Mesenchymal stem cell (in vitro differentiated cells and primary cell): ENCODE measurements around the gene PLXNB1.

ENCODE experiments used
- DNase-seq: peaks from one replicate; pipeline ENCODE4 v3.0.0-alpha.2; 2013
- H2AFZ ChIP-seq: one replicate; pipeline ENCODE4 v1.6.1; 2013; ENCODE audit warnings: low read depth, mild to moderate bottlenecking, control low read depth, inconsistent platforms, low read length, moderate library complexity
- H2AK5ac ChIP-seq: 2 replicates; pipeline ENCODE4 v1.6.1; 2013; ENCODE audit warnings: low read length, moderate library complexity, mild to moderate bottlenecking, inconsistent platforms; ENCODE audit not compliant: severe bottlenecking
- H2BK120ac ChIP-seq: one replicate; pipeline ENCODE4 v1.6.1; 2013; ENCODE audit warnings: low read depth, mild to moderate bottlenecking, inconsistent platforms, low read length, moderate library complexity
- H2BK12ac ChIP-seq, 2 experiments: one replicate each; pipeline ENCODE4 v1.6.1; 2013; ENCODE audit warnings: inconsistent platforms in 2 of 2, low read length in 2 of 2, mild to moderate bottlenecking in 2 of 2, moderate library complexity in 2 of 2, control low read depth in 1 of 2
- H2BK15ac ChIP-seq: one replicate; pipeline ENCODE4 v1.6.1; 2013; ENCODE audit warnings: mild to moderate bottlenecking, low read depth, inconsistent platforms; ENCODE audit not compliant: poor library complexity, severe bottlenecking
- H2BK5ac ChIP-seq: 2 replicates; pipeline ENCODE4 v1.6.1; 2013; ENCODE audit warnings: low read depth, mild to moderate bottlenecking, low read length, control low read depth, inconsistent platforms; ENCODE audit not compliant: poor library complexity, severe bottlenecking
- H3K14ac ChIP-seq, 2 experiments: one replicate each; pipeline ENCODE4 v1.6.1; 2013; ENCODE audit warnings: inconsistent platforms in 2 of 2, low read length in 2 of 2, control low read depth in 1 of 2, mild to moderate bottlenecking in 1 of 2, moderate library complexity in 1 of 2
- H3K18ac ChIP-seq, 2 experiments: one replicate each; pipeline ENCODE4 v1.6.1; 2013; ENCODE audit warnings: inconsistent platforms in 2 of 2, low read length in 2 of 2, control low read depth in 1 of 2, low read depth in 1 of 2, mild to moderate bottlenecking in 1 of 2
- H3K23ac ChIP-seq, 2 experiments: one replicate each; pipeline ENCODE4 v1.6.1; 2013; ENCODE audit warnings: inconsistent platforms in 2 of 2, low read length in 2 of 2, mild to moderate bottlenecking in 2 of 2, moderate library complexity in 2 of 2, control low read depth in 1 of 2
- H3K27ac ChIP-seq: 2 replicates; pipeline ENCODE4 v1.5.1; 2013; ENCODE audit warnings: mild to moderate bottlenecking, moderate library complexity, low read length, control low read depth, inconsistent platforms; ENCODE audit not compliant: poor library complexity, severe bottlenecking
- H3K27me3 ChIP-seq, 2 experiments: 2 replicates each; pipeline versions ENCODE4 v1.6.1 to v1.7.0; 2013; ENCODE audit warnings: low read length in 2 of 2, mild to moderate bottlenecking in 2 of 2, moderate library complexity in 2 of 2, control low read depth in 1 of 2, inconsistent platforms in 1 of 2; ENCODE audit not compliant: control insufficient read depth in 1 of 2, insufficient read depth in 1 of 2
- H3K36me3 ChIP-seq, 2 experiments: 2 replicates each; pipeline versions ENCODE4 v1.6.1 to v1.7.0; 2013; ENCODE audit warnings: low read length in 2 of 2, control low read depth in 1 of 2, inconsistent platforms in 1 of 2, low read depth in 1 of 2, mild to moderate bottlenecking in 1 of 2; ENCODE audit not compliant: insufficient read depth in 2 of 2, control insufficient read depth in 1 of 2
- H3K4ac ChIP-seq, 2 experiments: one replicate each; pipeline ENCODE4 v1.6.1; 2013; ENCODE audit warnings: inconsistent platforms in 2 of 2, low read length in 2 of 2, mild to moderate bottlenecking in 2 of 2, moderate library complexity in 2 of 2, control low read depth in 1 of 2, low read depth in 1 of 2
- H3K4me1 ChIP-seq: 2 replicates; pipeline ENCODE4 v1.6.1; 2013; ENCODE audit warnings: low read depth, low read length, control low read depth; ENCODE audit not compliant: control insufficient read depth, insufficient read depth
- H3K4me2 ChIP-seq: 2 replicates; pipeline ENCODE4 v1.6.1; 2013; ENCODE audit warnings: low read length, mild to moderate bottlenecking, inconsistent platforms; ENCODE audit not compliant: poor library complexity, severe bottlenecking
- H3K4me3 ChIP-seq, 2 experiments: 2 replicates each; pipeline versions ENCODE4 v1.5.1 to v1.7.0; 2013; ENCODE audit warnings: low read length in 2 of 2, mild to moderate bottlenecking in 2 of 2, control low read depth in 1 of 2, low read depth in 1 of 2; ENCODE audit not compliant: insufficient read depth in 1 of 2
- H3K79me1 ChIP-seq: replicated peaks from 2 replicates; pipeline ENCODE4 v1.6.1; 2013; ENCODE audit warnings: mild to moderate bottlenecking, control low read depth, low read length, inconsistent platforms; ENCODE audit not compliant: poor library complexity, severe bottlenecking
- H3K9ac ChIP-seq: 2 replicates; pipeline ENCODE4 v1.7.0; 2013; ENCODE audit warnings: mild to moderate bottlenecking, low read length, moderate library complexity
- H3K9me3 ChIP-seq: 2 replicates; pipeline ENCODE4 v1.7.0; 2013; ENCODE audit warnings: mild to moderate bottlenecking, low read length; ENCODE audit not compliant: control insufficient read depth
- H4K8ac ChIP-seq: one replicate; pipeline ENCODE4 v1.6.1; 2013; ENCODE audit warnings: inconsistent platforms, mild to moderate bottlenecking, low read length, moderate library complexity
- H4K91ac ChIP-seq: one replicate; pipeline ENCODE4 v1.6.1; 2013; ENCODE audit warnings: mild to moderate bottlenecking, low read length, inconsistent platforms
- WGBS: methylation state at CpG from one replicate; pipeline ENCODE4 v1.1.7; 2013; ENCODE audit warnings: mixed read lengths; 5-methylcytosine and 5-hydroxymethylcytosine counted together

PLXNB1 gene

DNA sequence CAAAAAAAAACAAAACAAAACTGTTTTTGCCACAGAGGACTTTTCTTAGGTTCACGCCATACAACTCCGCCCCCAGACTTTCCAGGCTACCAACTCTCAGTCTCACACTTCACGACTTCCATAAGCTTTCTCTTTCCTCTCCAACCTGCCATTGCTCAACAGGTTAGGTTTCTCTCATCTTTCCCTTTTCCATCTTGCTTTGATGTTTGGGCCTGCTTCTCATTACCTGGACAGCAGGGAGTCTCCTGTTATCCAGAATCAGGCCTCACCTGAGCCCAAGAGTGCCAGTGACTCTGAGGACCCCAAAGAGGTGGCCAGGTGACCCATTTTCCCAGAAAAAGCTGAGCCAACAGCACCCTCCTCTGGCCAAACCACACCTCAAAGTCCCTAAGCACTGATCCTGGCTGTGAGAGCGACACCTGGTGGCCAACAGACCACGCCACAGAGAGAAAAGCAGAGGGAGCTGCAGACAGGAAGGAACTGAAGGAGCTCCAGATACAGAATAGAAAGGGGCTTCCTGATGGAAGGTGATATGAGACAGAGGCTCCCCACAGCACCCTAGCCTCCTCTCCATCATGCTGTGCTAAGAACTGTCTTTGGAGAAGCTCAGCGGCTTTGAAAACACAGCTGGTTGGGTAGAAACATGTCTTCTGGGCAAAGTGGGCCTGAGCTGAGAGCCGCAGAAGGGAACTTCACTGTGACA lies 6.0 kb upstream of the PLXNB1 start:
- H3K4me3 ChIP-seq: no peak overlapping the region
- no peaks in the 10 kb centered on the region for H3K9me3 ChIP-seq
- no peak overlapping the region for H3K27ac ChIP-seq
- H3K27me3 ChIP-seq: no peaks in the 10 kb centered on the region
- no peak overlapping the region for H4K8ac ChIP-seq
- no peak overlapping the region for H3K18ac ChIP-seq
- H2AK5ac ChIP-seq: no peak overlapping the region
- no peak overlapping the region for H2BK120ac ChIP-seq
- H3K14ac ChIP-seq: no peak overlapping the region
- no peak overlapping the region for H3K4ac ChIP-seq
- H3K23ac ChIP-seq: no peak overlapping the region
- no peak overlapping the region for H2AFZ ChIP-seq
- WGBS: 48% methylated on average over 7 of the region's 7 CpGs
- peak; percentile 84 for DNase-seq
- peaks cover 25% of the 10 kb centered on the region for H3K4me1 ChIP-seq
- H3K9ac ChIP-seq: peak overlapping the region; percentile 72
- no peak overlapping the region for H3K4me2 ChIP-seq
- H2BK5ac ChIP-seq: no peak overlapping the region
- H4K91ac ChIP-seq: no peak overlapping the region
- H3K79me1 ChIP-seq: peaks cover 21% of the 10 kb centered on the region
- no peak overlapping the region for H2BK15ac ChIP-seq
- peaks cover 24% of the 10 kb centered on the region in 2 experiments for H3K36me3 ChIP-seq
- H2BK12ac ChIP-seq: no peak overlapping the region

- WGBS: 88% methylated on average over 4 of the region's 4 CpGs
- peak overlapping the region; percentile 0 for H4K8ac ChIP-seq
Measured at GRCh38 chr3:48435223-48435595, 5.3 kb upstream of the PLXNB1 start.

GRCh38 chr3:48434591-48435222 lies 4.8 kb upstream of the PLXNB1 start:
- peaks cover 24 to 29% of the 10 kb centered on the region in 2 experiments for H3K36me3 ChIP-seq
- no peaks in the 10 kb centered on the region for H3K27me3 ChIP-seq
- 93% methylated on average over 15 of the region's 15 CpGs for WGBS
- peaks cover 21% of the 10 kb centered on the region for H3K79me1 ChIP-seq
- peak overlapping the region; percentile 72 for H3K9ac ChIP-seq
- peak overlapping the region; percentile 0 for H4K8ac ChIP-seq
- no peak overlapping the region for H3K4ac ChIP-seq
- peaks cover 34% of the 10 kb centered on the region for H3K4me1 ChIP-seq
- peak overlapping the region in 1 of 2 experiments; percentile 72 for H3K4me3 ChIP-seq
- no peak overlapping the region for H4K91ac ChIP-seq
- H3K9me3 ChIP-seq: no peaks in the 10 kb centered on the region
- no peak overlapping the region for H3K14ac ChIP-seq
- no peak overlapping the region for H2AFZ ChIP-seq
- H2BK120ac ChIP-seq: no peak overlapping the region
- no peak overlapping the region for H3K4me2 ChIP-seq
- no peak overlapping the region for H2BK15ac ChIP-seq
- no peak overlapping the region for H2BK12ac ChIP-seq
- H3K23ac ChIP-seq: no peak overlapping the region
- H3K18ac ChIP-seq: no peak overlapping the region
- H2BK5ac ChIP-seq: no peak overlapping the region
- H3K27ac ChIP-seq: no peak overlapping the region
- H2AK5ac ChIP-seq: peak overlapping the region; percentile 27
- DNase-seq: no peak

More at GRCh38 chr3:48435223-48435595, 5.3 kb upstream of the PLXNB1 start:
- Histone ChIP-seq H2BK120ac (no peak overlapping the region), H3K4me2 (no peak overlapping the region), H2BK15ac (no peak overlapping the region), H2BK12ac (no peak overlapping the region), H2AFZ (no peak overlapping the region), H4K91ac (no peak overlapping the region), H3K23ac (no peak overlapping the region), H3K9me3 (no peaks in the 10 kb centered on the region), H3K79me1 (peaks cover 21% of the 10 kb centered on the region), H3K18ac (no peak overlapping the region), H3K9ac (peak overlapping the region; percentile 72), H2BK5ac (no peak overlapping the region), H3K14ac (no peak overlapping the region), H3K4me1 (peaks cover 30% of the 10 kb centered on the region), H3K36me3 (peaks cover 24 to 29% of the 10 kb centered on the region in 2 experiments), H3K4ac (no peak overlapping the region), H3K4me3 (no peak overlapping the region), H3K27ac (no peak overlapping the region), H2AK5ac (no peak overlapping the region), H3K27me3 (no peaks in the 10 kb centered on the region)
- DNase-seq: no peak

DNA sequence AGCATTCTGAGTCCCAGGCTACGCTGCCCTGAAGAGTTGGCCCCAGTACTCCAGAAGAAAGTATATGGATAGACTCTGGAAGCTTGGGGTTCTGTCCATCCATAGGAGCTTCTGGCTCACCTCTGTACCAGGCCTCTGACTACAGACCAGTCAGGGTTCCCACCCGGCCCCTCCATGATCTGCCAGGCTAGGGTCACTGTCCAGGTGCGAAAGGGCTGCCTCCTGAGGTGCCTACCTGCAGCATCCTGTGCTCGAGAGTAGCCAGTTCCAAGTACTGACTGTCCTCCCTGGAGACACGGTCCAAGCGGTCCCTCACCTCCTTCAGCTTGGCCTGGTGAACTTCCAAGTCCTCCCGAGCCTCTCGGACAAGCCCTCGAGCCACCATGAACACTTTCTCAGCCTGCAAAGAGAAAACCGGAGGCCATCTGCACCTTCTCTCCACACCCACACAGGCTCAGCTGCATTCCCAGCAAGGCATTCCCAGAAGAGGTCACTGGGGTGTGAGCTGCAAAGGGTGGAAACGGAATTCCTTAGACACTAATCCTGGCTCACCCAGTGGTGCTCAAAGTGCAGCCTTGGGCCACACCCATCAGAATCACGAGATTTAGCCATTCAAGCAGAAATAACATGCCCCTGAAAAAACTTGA lies 3.7 kb upstream of the PLXNB1 start:
- H4K91ac ChIP-seq: no peak overlapping the region
- peaks cover 24 to 29% of the 10 kb centered on the region in 2 experiments for H3K36me3 ChIP-seq
- H3K27me3 ChIP-seq: no peaks in the 10 kb centered on the region
- no peaks in the 10 kb centered on the region for H3K9me3 ChIP-seq
- no peak overlapping the region for H2BK5ac ChIP-seq
- peaks cover 17% of the 10 kb centered on the region for H3K79me1 ChIP-seq
- no peak overlapping the region for H2AK5ac ChIP-seq
- H3K14ac ChIP-seq: no peak overlapping the region
- peaks cover 30% of the 10 kb centered on the region for H3K4me1 ChIP-seq
- no peak overlapping the region for H3K23ac ChIP-seq
- no peak overlapping the region for H2AFZ ChIP-seq
- no peak for DNase-seq
- H3K4me3 ChIP-seq: peak overlapping the region in 1 of 2 experiments; percentile 72
- WGBS: 93% methylated on average over 12 of the region's 12 CpGs
- no peak overlapping the region for H3K4me2 ChIP-seq
- H2BK120ac ChIP-seq: no peak overlapping the region
- H4K8ac ChIP-seq: no peak overlapping the region
- H3K4ac ChIP-seq: no peak overlapping the region
- H3K18ac ChIP-seq: no peak overlapping the region
- H2BK12ac ChIP-seq: no peak overlapping the region
- peak overlapping the region; percentile 72 for H3K9ac ChIP-seq
- no peak overlapping the region for H3K27ac ChIP-seq
- H2BK15ac ChIP-seq: no peak overlapping the region
